Upper lobe of left lung (tissue), 6 donors: ENCODE results near the gene RIMBP2. TPM values are rescaled to one million over a fixed set of nuclear protein-coding genes. Genes with fewer than 3 reads are reported as not detected.

Experiments used
- ATAC-seq, 2 donors: fragments of 200-7000 bp; cut with Tn5 transposase; one replicate each; pipeline ENCODE4 v1.9.1; 2022; ENCODE audit warnings: mild to moderate bottlenecking in 2 of 2, moderate library complexity in 2 of 2; ENCODE audit not compliant: low FRiP score in 2 of 2
- DNase-seq, 2 donors: peaks; one replicate each; pipeline ENCODE4 v3.0.0-alpha.2; 2019 to 2020
- H3K27ac ChIP-seq, 4 donors: fragments of 200-600 bp; sonication (generic); one replicate each; pipeline ENCODE4 v1.5.1; 2016 to 2019
- H3K27me3 ChIP-seq, 4 donors: fragments of 200-600 bp; sonication (generic); one replicate each; pipeline ENCODE4 v1.5.1; 2017 to 2019
- H3K36me3 ChIP-seq, 4 donors: fragments of 200-600 bp; sonication (generic); one replicate each; pipeline ENCODE4 v1.5.1; 2016 to 2019
- H3K4me1 ChIP-seq, 4 donors: fragments of 200-600 bp; sonication (generic); one replicate each; pipeline ENCODE4 v1.5.1; 2018 to 2019
- H3K4me3 ChIP-seq, 4 donors: fragments of 200-600 bp; sonication (generic); one replicate each; pipeline ENCODE4 v1.5.1; 2017 to 2019; ENCODE audit warnings: mild to moderate bottlenecking in 2 of 4, moderate library complexity in 1 of 4
- H3K9me3 ChIP-seq, 4 donors: fragments of 200-600 bp; sonication (generic); one replicate each; pipeline ENCODE4 v1.5.1; 2018 to 2019
- CTCF ChIP-seq, 6 experiments: fragments of 450-650 bp in 4 of 6; fragments of 200-600 bp in 2 of 6; sonication (generic) in 2 of 6; IDR thresholded peaks; one replicate each; pipeline ENCODE4 v1.5.1; 2016 to 2019; ENCODE audit warnings: antibody characterized with exemption in 6 of 6
- EP300 ChIP-seq, 4 donors: sonication (generic); formaldehyde crosslinking; IDR thresholded peaks; one replicate each; pipeline ENCODE4 v1.5.1; 2017; ENCODE audit warnings: antibody characterized with exemption in 4 of 4, control low read depth in 2 of 4
- POLR2A ChIP-seq, 4 donors: fragments of 450-650 bp; IDR thresholded peaks; one replicate each; pipeline ENCODE4 v1.5.1; 2016 to 2017; ENCODE audit warnings: antibody characterized with exemption in 4 of 4, mild to moderate bottlenecking in 2 of 4
- POLR2AphosphoS5 ChIP-seq, 2 donors: sonication (generic); formaldehyde crosslinking; IDR thresholded peaks; one replicate each; pipeline ENCODE4 v1.5.1; 2017; ENCODE audit warnings: antibody characterized with exemption in 2 of 2
- WGBS, 2 donors: methylation state at CpG; one replicate each; pipeline ENCODE4 v1.1.5; 2017 to 2018; 5-methylcytosine and 5-hydroxymethylcytosine counted together
- total RNA-seq, 6 donors: library from RNA; depleted of rRNA in 4 of 6; stranded (reverse); fragments of >200 nt in 4 of 6; gene quantifications; one replicate each; pipeline versions ENCODE4 v1.1.0 to v1.2.1, GENCODE V29; 2016 to 2021
- donor health status: DM: no; HTN: no; CAD: no; lungs with moderate emphysema.
- donor health status: DM: no; HTN: yes; CAD: no; lungs with severe emphysema.

The RIMBP2 gene
- total RNA-seq, 6 donors from 2014 or later = 0.23 to 3.9 (median 0.44) TPM; not detected in 1

GRCh38 chr12:130609966-130610365, 106.1 kb downstream of the RIMBP2 start:
- no peaks in the 10 kb centered on the region for H3K4me1 ChIP-seq
- H3K36me3 ChIP-seq = no peaks in the 10 kb centered on the region
- no peak for ATAC-seq
- no peak overlapping the region for H3K27ac ChIP-seq
- no peaks in the 10 kb centered on the region for H3K27me3 ChIP-seq
- H3K4me3 ChIP-seq = no peak overlapping the region
- DNase-seq = no peak
- TF ChIP-seq CTCF (IDR thresholded peaks at IDR 0.05) = no peak
- TF ChIP-seq EP300 (IDR thresholded peaks at IDR 0.05) = no peak
- no peak for TF ChIP-seq POLR2A (IDR thresholded peaks at IDR 0.05)
- no peak for TF ChIP-seq POLR2AphosphoS5 (IDR thresholded peaks at IDR 0.05)
- 75 to 80% methylated on average over 11 of the region's 11 CpGs for WGBS, 2 donors
- no peaks in the 10 kb centered on the region for H3K9me3 ChIP-seq

GRCh38 chr12:130608831-130609230, 107.3 kb downstream of the RIMBP2 start:
- Histone ChIP-seq H3K36me3 (no peaks in the 10 kb centered on the region), H3K4me1 (no peaks in the 10 kb centered on the region), H3K9me3 (no peaks in the 10 kb centered on the region), H3K27me3 (no peaks in the 10 kb centered on the region), H3K27ac (no peak overlapping the region), H3K4me3 (no peak overlapping the region)
- DNase-seq (no peak), ATAC-seq (no peak)
- no peak for TF ChIP-seq POLR2A (IDR thresholded peaks at IDR 0.05)
- TF ChIP-seq POLR2AphosphoS5 (IDR thresholded peaks at IDR 0.05) = no peak
- no peak for TF ChIP-seq CTCF (IDR thresholded peaks at IDR 0.05)
- TF ChIP-seq EP300 (IDR thresholded peaks at IDR 0.05) = no peak
- WGBS, 2 donors = 77 to 81% methylated on average over 7 of the region's 7 CpGs

GRCh38 chr12:130608132-130608531, 108.0 kb downstream of the RIMBP2 start:
- ATAC-seq = no peak
- H3K27ac ChIP-seq = no peak overlapping the region
- H3K27me3 ChIP-seq = no peaks in the 10 kb centered on the region
- no peak overlapping the region for H3K4me3 ChIP-seq
- no peak for TF ChIP-seq POLR2AphosphoS5 (IDR thresholded peaks at IDR 0.05)
- no peak for TF ChIP-seq POLR2A (IDR thresholded peaks at IDR 0.05)
- TF ChIP-seq EP300 (IDR thresholded peaks at IDR 0.05) = no peak
- no peak for TF ChIP-seq CTCF (IDR thresholded peaks at IDR 0.05)
- H3K36me3 ChIP-seq = no peaks in the 10 kb centered on the region
- H3K4me1 ChIP-seq = no peaks in the 10 kb centered on the region
- H3K9me3 ChIP-seq = no peaks in the 10 kb centered on the region
- no peak for DNase-seq
- 42 to 58% methylated on average over 4 to 5 of the region's 5 CpGs for WGBS, 2 donors

- no peak for ATAC-seq
- 86 to 90% methylated on average over 12 of the region's 12 CpGs for WGBS, 2 donors
Measured at GRCh38 chr12:130606231-130606630, 109.9 kb downstream of the RIMBP2 start.

More at GRCh38 chr12:130606231-130606630, 109.9 kb downstream of the RIMBP2 start:
- Histone ChIP-seq H3K27ac (no peak overlapping the region), H3K36me3 (no peaks in the 10 kb centered on the region), H3K4me1 (no peaks in the 10 kb centered on the region), H3K4me3 (no peak overlapping the region), H3K27me3 (no peaks in the 10 kb centered on the region), H3K9me3 (no peaks in the 10 kb centered on the region)
- peak in 1 of 2 donors; percentile 15 for DNase-seq
- TF ChIP-seq CTCF (IDR thresholded peaks at IDR 0.05) (no peak), POLR2A (IDR thresholded peaks at IDR 0.05) (no peak), POLR2AphosphoS5 (IDR thresholded peaks at IDR 0.05) (no peak), EP300 (IDR thresholded peaks at IDR 0.05) (no peak)
